GM19025 (cell line): ENCODE data around the gene FEZF1.

Experiments used
- ATAC-seq: cut with Tn5 transposase; IDR thresholded peaks from one replicate; pipeline ENCODE4 v1.9.1; 2021; ENCODE audit warnings: mild to moderate bottlenecking, low read depth, moderate library complexity; ENCODE audit not compliant: unreplicated experiment

Gene FEZF1

DNA sequence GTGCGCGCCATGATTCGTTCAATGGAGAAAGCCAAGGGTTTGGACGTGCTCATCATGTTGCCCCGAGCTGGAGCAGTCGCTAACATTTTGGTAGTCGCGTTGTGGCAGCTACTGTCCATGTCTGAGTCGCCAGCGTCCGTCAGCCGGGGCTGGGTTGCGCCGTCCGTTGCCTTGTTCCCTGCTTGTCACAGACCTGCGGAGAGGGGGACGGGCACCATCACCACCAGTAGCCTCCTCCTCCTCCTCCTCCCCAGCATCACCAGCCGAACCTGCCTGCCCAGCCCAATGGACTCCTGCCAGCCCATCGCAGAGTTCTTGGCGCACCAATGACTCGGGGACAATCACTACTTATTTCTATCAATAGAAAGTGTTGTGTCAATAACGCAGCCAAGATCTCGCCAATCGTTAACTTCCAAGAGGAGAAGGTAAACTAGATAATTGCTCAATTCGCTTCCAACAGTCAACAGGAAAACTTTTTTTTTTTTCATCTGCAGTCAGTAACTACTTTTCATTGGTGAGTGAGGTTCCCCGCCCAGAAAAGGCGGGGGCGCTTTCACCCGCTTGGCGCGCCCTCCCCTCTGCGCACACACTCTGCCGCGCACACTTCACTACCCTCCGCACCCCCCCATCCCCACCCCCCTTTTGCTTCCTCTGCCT, at the start of gene FEZF1:
Gene FEZF1 (minus strand): TSS at position 432 of the 657 bp plus-strand sequence. CDS start 313 bp downstream, at position 119.
- ATAC-seq, result no peak

DNA sequence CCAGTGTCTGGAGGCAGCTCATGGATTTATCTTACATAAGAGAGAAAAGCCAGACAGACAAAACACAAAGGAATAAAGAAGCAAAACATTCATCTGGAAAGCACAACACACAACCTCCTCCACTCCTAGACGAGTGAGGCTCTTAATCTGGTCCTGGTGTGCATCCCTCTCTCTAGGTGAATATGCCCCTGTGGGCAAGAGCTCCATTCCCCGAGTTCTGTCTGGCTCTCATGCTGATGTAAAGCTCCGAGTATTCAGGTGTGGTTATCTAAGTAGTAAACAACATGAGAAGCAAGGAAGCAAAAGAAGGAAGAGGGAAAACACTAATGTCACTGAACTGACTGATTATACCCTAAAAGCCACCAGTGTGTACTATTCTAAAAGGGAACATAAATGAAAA, 47.9 kb upstream of the FEZF1 start:
- no peak for ATAC-seq

DNA sequence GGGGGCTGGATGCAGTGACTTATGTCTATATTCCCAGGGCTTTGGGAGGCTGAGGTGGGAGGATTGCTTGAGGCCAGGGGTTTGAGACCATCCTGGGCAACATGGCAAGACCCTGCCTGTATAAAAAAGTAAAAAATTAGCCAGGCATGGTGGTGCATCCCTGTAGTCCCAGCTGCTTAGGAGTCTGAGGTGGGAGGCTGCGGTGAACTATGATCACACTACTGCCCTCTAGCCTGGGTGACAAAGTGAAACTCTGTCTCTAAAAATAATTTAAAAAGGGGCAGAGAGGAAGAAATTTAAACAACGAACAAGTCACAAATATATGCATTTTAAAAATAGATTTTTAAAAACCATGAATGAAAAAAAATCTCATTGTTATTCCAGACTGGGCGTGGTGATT, 46.2 kb upstream of the FEZF1 start:
- ATAC-seq, result no peak

DNA sequence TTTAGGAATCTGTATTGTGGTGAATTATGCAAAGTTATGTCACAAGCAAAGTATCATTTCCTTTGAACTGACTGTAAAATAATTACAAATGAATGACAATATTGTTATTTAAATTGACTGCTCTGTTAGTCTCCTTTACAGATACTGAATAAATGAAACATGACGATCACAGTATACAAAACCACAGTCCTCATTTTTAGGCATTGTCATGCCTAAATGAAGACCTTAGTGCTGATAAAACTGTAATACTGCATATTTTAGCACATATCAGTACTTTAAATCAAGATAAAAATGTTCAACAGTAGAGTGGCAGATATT, 39.7 kb upstream of the FEZF1 start:
- no peak for ATAC-seq

DNA sequence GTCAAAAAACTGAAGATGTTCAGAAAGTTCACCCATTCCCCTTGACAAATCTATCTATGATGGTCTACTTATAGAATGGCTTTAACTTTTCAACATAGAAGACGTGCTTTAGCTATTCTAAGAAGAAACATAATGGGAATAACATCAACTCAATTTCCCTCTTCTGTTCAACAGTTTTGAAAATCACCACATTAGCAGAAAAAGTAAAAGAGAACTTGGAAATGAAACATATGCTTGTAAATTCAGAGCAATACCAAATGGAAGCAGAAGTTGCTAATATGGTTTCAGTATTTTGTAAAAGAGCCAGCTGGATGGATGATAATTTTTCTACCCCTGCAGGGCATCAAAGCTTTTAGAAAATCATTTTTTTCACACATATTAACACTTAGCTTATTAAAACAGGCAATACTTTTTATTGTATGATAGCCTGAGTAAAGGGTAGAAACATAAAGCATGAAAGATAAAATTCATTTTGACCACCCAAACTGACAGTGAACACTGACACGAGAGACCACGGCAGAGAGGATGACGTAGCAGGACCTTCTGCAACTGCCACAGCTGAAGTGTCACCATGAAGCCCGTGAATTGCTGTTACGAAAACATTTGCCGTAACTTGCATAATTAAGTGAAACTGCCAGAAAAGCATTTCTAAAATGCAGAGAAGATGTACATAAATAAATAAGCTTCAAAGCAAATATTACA, 39.2 kb upstream of the FEZF1 start:
- no peak for ATAC-seq

DNA sequence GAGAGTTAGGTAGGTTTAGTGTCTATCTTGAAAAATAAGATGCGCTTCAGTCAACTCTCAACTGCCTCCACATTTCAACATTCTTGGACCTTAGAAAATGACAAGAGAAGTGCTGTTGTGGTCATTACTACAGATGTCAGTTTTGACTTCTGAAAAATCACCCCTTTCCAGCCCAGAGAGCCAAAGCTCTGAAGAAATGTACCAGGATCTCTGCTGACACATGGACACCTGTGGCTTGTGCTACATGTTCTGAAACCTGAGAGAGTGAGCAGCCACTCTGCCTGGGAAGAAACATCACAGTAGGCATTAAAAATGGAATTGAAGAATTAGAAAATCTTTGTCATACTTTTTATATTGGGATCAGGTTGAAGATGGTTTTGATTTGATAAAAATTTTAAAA, 35.9 kb upstream of the FEZF1 start:
- ATAC-seq, result no peak

DNA sequence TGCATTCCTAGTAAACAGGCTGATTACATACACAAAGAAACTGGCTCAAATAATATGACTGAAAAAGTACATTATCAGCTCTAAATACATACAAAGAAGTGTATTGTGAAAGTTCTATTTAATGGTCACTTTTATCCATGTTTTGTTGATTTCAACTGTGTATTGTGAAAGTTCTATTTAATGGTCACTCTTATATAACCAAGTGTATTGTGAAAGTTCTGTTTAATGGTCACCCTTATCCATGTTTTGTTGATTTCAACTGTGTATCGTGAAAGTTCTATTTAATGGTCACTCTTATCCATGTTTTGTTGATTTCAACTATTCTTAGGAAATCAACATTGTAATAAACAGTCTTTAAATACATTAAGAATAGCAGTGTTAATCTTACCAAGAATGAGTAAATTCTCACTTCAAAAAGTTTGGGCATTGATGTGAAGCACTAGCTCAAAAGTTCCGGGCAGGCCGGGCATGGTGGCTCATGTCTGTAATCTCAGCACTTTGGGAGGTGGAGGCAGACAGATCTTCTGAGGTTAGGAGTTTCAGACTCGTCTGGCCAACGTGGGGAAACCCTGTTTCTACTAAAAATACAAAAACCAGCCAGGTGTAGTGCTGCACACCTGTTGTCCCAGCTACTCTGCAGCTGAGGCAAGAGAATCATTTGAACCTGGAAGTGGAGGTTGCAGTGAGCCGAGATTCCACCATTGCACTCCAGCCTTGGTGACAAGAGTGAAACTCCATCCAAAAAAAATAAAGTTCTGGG, 34.8 kb upstream of the FEZF1 start:
- no peak for ATAC-seq

DNA sequence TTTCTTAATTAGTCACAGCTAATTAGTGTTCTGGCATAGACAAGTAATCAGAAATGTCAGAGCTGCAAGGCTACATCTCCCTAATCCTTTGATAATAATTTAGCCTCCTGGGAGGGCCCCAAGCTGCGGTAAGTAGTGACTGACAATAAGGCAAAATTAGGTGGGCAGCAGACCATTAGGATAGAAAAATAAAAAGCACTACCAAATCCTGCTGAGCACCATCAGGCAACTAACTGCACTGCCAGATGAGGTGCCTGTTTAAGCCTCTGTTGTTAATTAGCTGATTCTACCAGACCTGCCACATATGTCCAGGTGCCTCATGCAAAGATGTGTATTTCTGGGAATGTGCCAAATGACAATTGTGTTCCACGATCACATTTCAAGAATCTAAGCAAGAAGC, 32.5 kb upstream of the FEZF1 start:
- no peak for ATAC-seq

DNA sequence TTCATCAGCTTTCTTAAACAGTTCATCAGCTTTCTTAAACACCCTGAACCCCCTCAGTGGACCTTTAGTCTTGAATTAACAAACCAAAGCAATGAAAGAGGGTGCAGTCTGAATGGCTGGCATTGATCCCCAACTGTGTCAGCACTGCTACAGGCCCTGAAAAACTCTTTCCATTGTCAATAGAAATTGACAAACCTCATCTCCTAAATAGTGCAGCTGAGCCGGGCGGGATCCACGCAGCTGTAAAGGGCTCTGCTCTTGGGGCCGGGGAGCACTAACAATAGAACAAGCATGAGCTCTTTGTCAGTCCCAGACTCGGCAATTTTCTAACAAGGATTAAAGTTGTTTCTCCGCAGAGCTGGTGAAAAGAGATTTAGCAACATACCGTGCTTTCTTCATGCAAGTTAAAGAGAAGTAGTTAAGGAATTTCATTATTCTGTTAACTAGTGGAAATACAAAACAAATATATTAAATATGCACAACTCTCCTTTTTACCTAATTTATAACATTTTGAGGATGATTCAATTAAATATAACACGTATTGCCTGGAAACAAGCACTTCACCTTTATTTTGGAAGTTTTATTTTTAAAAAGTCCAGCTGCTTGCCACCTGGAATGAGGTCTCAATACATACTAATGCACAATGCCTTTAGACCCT, 24.7 kb upstream of the FEZF1 start:
- no peak for ATAC-seq

DNA sequence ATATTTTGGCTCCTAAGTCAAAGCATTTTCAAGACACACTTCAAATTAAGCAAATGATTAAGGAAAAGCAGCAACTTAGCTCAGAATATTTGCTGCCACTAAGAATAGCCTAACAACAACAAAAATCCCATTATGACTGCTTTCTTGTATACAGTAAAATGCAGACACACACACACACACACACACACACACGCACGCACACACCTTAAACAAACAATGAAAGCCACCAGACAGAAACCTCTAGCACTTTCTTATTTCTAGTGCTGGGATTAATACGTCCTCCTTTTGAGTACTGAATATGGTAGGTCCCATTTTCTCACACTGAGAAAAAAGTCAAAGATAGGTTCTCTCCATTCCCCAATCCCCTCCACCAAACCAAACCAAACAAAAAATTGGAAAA, 23.4 kb upstream of the FEZF1 start:
- ATAC-seq, result no peak

DNA sequence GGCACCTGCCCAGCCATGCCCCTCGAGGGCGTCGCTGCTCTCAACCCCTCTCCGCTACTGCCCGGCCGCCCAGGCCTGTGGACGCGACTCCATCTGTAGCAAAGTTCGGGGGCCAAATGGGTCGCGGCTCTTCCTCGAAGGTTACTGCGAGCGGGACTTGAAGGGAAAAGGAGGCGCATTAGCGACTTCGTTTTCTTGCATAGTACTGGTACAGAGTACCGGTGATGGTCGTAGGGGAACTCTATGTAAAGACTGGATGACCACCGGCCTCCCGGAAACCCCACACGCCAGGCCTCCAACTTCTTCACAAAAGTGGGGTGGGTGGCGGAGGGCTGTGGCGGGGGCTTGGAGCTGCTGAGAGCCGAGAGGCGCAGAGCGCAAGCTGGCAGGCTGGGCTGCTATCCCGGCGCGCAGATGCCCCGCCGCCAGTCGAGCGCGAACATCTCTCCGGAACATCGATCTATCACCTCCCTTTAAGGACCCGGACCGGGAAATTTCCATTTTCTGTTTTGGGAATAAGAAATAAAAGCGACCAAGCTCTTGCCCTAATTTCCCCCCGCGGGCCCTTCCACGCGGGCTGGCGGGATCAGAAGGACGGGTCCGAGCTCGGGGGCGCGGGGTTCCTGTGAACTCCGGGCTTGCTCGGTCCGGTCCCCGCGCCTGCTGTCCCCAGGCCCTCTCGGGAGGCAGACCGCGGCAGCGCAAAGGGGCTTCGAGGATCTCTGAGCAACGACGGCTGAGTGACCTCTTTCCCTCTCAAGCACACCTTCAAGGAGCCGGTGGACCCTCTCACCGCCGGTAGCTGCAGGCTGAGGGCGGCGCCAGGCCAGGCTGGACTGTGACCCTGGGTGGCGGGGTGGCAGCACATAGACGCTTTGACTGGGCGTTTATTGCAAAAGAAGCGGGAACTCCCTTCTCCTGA, 12.2 kb upstream of the FEZF1 start:
- ATAC-seq, result no peak

DNA sequence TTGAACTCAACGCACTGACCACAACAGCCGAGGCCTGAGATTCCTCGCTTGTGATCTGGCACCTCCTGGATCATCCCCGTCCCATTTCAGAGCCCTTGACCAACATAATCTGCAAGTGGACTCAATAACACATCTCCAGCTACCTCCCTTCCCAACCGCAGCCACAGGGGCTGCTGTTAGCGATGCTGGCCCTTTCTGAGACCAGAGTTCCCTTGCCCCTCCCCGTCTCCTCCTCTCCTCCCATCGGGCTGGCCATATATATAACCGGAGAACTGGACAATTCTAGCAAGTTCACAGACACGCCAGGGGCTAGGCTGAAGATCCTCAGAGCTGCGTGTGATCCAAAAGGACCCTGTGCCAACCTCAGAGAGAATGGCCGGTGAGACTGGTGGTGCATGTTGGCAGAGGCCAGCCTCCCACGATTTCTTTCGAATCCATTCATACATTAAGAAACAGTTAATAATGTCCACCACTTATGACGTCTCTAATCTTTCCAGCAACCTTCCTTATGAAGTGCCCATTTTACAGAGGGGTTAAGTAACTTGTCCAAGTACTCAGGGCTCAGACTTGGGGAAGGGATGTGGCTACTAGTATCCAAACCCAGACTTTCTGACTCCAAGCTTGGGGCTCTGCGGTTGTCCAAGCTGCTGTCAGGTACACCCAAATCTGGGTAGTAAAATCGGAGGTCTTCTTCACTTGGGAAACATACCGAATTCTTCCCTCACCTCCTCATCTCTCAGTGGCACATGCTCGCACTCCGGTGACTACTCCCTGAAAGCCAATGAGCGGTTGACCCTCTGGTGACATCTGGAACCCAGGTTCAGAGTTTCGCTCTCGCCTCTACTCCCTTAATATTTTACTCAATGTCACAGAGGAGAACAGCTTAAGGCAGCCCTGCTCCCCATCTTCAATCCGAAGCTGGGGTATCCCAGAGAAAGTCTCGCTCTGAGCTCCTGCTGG, 11.2 kb upstream of the FEZF1 start:
- ATAC-seq, result no peak

DNA sequence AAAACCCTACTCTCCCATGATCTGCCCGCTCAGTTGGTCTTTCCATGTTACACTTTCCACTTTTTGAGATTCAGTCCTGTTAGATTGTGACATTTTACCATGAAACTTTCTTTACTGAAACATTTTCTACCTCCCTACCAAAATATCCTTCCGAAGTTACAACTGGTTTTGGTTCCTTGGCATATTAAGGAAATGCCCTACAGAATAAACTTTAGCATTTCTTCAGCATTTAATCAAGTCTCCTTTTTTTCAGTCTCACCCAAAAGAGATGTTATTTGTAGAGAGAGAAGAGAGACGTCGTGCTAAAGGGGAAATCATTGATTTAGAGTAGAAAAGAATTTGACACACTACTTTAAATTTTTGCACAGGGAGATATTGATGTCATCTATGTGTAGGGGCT, 9.7 kb upstream of the FEZF1 start:
- no peak for ATAC-seq

DNA sequence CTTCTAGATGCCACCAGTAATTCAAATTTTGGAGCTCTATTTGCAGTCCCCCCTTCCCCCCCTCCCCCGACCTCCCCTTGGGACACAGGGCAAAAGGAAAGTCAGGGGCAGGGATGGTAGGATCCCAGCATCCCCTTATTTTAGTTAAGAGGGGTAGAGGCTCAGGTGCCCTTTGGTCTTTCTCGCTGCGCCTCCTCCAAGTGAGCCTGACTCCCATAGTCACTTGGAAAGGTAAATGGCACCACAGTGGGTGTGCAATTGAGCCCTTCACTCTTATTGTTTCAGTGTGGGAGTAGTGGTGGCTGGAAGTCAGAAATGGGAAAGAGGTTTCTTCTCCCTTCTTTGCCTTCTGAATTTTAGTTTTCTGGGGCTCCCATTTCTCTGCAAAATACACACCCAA, 8.2 kb upstream of the FEZF1 start:
- ATAC-seq, result no peak

DNA sequence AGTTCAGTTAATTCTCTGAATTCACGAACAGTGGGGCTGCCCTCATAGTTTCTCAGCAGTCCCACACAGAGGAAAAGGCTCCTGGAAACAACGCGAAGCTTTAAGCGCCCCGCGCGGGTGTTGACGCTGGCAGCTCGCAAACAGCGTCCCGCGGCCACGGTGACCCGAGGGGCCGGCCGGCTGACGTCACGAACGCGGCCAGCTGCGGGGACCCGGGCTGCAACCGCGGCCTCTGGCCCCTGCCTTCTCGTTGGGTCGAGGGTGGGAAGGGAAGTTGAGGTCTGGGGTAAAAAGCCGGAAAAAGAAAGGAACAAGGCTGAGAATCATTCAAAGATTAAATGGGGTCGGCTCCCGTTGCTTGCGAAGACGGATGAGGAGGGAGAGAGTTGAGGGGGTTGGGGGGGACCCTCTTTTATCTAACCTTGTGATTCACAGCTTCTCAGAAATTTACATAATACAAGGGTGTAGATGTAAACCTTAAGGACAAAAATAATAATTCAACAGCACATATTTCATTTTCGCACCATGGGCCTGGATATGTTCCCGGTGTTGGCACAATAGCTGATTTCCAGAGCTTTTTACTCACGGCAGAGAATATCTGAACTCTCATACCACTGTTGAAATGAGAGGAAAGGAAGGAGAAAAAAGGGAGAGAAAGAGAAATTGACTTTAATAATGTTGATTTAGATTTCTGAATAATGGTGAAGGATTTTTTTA, 7.3 kb upstream of the FEZF1 start:
- no peak for ATAC-seq

DNA sequence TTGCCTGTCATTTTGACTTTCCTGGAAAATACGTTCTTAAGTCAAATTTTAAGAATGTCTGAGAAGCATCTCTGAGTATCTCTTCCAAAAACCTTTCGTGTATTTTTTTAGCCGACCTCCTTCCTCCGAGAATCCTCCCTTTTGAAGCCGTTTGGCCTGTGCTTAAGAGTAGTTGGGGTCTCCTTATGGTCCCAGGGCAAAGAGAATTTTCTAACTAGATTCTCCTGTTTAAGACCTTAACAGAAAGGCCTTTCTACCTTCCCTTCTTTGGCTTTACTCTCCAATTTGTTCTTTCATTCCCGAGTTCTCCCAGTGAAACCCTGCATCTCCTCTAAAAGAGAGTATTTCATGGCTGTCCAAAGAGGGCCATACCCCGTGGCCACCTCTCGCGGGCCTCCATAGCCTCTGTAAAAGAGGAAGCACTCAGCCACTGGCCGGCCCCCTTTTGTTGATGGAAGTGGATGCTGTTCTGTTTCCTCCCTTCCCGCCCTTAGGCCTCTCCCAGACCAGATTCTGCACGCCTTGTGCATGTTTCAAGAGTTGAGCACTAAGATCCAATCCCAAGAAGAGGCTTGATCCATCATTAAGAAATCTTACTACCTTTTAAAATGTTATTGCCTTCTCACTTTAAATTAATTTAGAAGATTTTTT, 6.6 kb upstream of the FEZF1 start:
- ATAC-seq, result no peak

DNA sequence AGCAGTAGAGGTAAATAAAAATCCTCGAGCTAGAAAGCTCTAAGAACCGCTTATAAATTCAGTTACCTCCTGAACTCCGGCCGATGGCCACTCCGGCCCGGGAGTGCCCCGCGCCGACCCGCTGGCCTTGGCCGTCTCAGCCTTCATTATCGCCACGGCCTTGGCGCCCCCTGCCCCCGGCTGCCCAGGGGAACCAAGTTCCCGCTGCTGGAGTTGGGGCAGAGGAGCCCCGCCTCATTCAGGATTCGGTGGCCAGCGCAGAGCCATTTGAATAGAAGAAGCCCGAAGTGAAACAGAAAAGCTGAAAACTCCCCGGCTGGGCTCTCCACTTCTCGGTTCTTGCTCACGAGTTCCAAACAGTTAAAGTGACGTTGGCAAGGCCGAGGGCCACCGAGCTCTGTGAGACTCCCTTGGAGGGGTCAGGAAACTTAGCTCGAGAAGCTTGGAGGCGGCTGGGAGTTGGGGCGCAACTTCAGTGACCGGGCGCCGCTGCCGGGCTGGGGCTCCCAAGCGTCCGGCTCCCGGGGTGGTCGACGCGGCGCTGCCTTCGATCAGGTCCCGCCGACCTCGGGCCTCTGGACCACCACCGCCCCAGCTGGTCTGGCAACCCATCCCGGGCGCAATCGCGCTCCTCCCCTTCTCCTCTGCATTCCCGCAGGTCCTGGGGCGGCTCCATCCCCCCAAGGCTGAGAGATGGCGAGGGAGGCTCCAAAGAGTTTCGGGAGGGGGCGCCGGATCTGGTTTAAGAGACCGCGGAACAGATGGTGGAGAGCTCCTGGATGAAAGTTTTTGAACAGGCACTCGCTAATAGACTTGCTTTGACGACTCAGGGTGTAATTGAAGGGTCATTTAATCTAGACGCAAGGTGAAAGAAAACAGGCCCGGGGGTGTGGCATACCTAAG, 5.8 kb upstream of the FEZF1 start:
- no peak for ATAC-seq
